GM12873 (cell line): ENCODE data around the gene VDAC1.

Source experiments
- TF ChIP-seq, protein P1 (sequence below): IDR thresholded peaks from 2 replicates; pipeline ENCODE4 v1.5.1; 2012; ENCODE audit warnings: low read depth, mild to moderate bottlenecking, moderate library complexity, low read length, control low read depth; ENCODE audit not compliant: insufficient read depth; ENCODE audit errors: missing control alignments

The VDAC1 gene

DNA sequence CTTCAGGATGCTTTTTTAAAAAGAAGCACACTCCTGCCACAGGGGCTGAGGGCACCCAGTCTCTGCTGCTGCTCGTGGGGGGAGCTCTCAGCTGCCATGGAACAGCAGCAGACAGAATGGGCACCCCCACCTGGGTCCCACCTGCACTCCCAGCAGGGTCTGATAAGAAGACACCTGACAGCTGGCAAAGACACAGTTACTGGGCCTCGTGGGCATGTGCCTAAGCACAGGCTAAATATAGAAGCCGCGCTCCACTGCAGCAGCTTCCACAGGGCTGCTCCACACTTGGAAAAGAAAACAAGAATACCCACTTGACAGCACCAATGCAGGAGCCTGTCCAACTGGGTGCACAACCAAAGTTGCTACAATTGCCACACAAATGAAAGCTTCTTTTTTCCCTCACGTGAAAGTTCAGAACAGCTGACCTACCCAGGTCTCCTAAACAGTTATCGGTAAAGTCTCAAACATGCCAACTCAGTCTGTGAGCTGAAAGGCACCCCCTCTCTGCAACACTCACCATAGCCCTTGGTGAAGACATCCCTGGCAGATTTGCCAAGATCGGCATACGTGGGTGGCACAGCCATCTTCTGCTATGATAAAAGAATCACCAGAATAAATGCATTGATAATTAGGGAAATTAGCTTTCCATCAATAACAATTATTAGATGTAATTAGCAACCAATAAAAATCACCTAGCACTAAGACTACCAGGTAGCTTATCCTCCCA is 12.2 kb downstream of the VDAC1 start:
- TF ChIP-seq, protein P1, sequence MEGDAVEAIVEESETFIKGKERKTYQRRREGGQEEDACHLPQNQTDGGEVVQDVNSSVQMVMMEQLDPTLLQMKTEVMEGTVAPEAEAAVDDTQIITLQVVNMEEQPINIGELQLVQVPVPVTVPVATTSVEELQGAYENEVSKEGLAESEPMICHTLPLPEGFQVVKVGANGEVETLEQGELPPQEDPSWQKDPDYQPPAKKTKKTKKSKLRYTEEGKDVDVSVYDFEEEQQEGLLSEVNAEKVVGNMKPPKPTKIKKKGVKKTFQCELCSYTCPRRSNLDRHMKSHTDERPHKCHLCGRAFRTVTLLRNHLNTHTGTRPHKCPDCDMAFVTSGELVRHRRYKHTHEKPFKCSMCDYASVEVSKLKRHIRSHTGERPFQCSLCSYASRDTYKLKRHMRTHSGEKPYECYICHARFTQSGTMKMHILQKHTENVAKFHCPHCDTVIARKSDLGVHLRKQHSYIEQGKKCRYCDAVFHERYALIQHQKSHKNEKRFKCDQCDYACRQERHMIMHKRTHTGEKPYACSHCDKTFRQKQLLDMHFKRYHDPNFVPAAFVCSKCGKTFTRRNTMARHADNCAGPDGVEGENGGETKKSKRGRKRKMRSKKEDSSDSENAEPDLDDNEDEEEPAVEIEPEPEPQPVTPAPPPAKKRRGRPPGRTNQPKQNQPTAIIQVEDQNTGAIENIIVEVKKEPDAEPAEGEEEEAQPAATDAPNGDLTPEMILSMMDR, result no peak

DNA sequence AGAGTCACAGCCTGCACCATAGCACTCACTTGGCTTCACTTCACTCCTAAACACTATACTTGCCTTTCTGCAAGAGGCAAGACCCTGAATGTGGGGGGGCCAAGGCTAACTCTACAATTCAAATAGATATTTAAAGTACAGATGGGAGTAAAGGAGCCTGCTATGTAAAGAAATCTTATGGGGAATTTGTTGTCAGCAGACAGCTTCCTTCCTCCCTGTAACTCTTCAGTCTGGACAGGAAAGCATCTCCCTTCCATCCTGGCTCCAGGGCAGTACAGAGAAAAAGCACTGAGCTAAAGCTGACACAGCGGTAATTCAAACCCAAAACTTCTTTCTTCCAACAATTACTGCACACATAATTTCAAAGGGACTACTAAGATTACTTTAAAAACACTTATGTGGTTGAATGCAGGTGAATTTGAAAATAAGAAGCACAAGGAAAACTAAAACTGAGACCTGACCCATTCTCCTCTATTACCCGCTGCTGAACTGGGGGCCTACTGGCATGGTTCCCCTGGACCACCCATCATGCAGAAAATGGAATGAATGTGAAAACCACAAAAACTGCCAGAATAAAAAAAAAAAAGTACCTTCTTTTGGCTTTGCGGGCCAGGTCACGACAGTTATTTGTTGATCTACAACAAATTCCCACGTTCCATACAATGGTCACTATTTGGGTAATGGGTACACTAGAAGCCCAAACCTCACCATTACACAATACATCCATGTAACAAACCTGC is 13.4 kb downstream of the VDAC1 start:
- TF ChIP-seq, protein P1, result no peak

DNA sequence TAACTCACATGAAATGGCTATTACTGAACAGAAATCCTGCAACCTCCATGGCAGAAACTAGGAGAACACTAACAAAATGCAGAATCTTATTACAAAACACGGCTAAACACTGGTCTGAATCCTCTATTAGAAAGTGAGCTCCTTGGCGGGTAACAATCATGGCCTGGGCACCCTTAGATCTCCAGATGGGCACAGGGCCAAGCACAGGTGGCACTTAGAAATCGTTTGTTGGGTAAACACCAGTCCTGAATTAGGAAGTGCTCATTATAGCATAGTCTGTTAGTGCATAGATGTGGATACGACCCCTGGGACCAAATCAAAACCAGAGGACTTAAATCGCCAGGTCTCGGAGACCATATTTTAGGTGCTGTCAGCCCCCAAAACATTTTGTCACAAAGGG is 14.4 kb downstream of the VDAC1 start:
- TF ChIP-seq, protein P1, result no peak

DNA sequence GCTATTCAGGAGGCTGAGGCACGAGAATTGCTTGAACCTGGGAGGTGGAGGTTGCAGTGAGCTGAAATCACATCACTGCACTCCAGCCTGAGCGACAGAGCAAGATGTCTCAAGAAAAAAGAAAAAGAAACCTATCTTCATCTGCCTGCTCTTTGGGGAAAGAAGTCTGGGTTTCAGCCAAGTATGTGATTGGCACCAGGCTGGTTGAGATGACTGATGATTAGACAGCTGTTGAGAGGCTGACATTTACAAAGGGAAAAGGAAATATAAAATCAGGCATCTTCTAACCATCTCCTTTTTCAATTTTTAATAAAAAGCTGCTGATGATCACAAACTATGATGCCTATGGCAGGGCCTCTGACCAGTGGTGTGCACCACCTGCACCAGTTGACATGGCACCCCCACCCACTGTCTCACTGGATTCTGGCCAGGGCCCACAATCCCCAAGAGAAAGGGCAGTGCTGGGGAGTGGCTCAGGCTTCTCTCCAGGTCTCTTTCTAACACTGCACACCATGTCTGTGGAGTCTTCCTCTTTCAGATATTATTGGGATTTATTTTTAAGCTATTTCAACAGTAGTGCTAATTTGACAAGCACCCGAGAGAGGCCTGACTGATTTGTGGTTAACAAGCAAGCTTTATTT is 19.1 kb downstream of the VDAC1 start:
- TF ChIP-seq, protein P1, result no peak

DNA sequence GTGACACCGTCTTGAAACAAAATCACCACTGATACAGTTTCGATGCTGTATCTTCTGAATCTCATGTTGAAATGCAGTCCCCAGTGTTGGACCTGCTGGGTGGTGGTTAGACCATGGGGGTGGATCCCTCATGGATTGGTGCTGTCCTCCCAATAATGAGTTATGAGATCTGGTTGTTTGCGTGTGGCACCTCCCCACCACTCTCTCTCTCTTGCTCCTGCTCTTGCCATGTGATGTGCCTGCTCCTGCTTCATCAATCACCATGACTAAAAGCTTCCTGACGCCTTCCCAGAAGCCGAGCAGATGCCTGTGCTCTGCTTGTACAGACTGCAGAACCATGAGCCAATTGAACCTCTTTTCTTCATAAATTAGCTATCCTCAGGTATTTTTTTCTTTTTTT is 21.1 kb downstream of the VDAC1 start:
- TF ChIP-seq, protein P1, result no peak

DNA sequence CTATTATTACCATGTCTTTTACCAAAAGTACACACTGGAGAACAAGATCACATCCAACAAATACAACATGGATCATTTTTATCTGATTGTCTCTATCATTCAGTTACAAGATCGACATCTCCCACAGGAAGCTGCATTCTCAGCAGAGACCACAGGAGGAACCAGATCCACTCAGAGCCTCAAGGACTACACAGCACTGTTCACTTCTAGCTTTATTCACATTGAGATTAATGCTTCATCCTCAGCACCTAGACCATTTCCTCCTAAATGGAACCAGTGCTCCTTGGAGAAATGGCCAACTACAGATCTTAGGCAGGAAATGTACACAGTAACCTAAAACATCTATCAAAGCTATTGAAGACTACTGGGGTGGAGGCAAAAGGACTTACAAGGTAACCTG is 23.1 kb downstream of the VDAC1 start:
- TF ChIP-seq, protein P1, result peak; percentile 33

DNA sequence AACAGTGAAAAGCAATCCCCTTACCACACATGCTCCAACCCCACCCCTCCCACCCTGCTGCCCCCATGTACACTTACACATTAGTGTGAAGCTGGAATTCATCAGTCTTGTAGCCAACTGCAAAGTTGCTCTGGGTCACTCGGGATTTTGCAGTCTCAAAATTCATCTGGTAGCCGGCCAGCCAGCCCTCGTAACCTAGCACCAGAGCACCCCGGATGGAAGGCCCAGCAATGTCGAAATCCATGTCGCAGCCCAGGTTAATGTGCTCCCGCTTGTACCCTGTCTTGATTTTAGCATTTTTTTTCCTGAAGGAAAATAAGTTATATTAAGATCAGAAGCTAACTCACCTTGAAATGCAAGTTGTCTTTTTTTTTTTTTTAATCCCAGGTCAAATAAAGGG is 24.1 kb downstream of the VDAC1 start:
- TF ChIP-seq, protein P1, result no peak
